HG03558 (cell line): ENCODE results near the gene MACF1.
"Not testable (repeated sequence)": the region's sequence is repeated elsewhere in the genome, so short reads cannot be mapped to it uniquely, and the experiment has no call there.

Source experiments
- ATAC-seq: cut with Tn5 transposase; IDR thresholded peaks from one replicate; pipeline ENCODE4 v1.9.1; 2021; ENCODE audit warnings: moderate number of reproducible peaks; ENCODE audit not compliant: unreplicated experiment; ENCODE audit errors: extremely low read depth

MACF1 gene

GRCh38 chr1:39435597-39435996, 231.1 kb downstream of the MACF1 start:
- no peak for ATAC-seq

GRCh38 chr1:39436842-39437241, 232.3 kb downstream of the MACF1 start:
- no peak for ATAC-seq

GRCh38 chr1:39438042-39438441, 233.5 kb downstream of the MACF1 start:
- ATAC-seq: no peak

GRCh38 chr1:39440856-39441255, 236.4 kb downstream of the MACF1 start:
- no peak for ATAC-seq

GRCh38 chr1:39441797-39442196, 237.3 kb downstream of the MACF1 start:
- no peak for ATAC-seq

- ATAC-seq: no peak
Observed at GRCh38 chr1:39445573-39445972, 241.1 kb downstream of the MACF1 start.

GRCh38 chr1:39446986-39447567, 242.6 kb downstream of the MACF1 start:
- ATAC-seq: no peak

- not testable (repeated sequence) for ATAC-seq
Observed at GRCh38 chr1:39450041-39450440, 245.5 kb downstream of the MACF1 start.

GRCh38 chr1:39450956-39451606, 246.6 kb downstream of the MACF1 start:
- ATAC-seq: no peak

GRCh38 chr1:39452081-39452480, 247.6 kb downstream of the MACF1 start:
- no peak for ATAC-seq

- no peak for ATAC-seq
Observed at GRCh38 chr1:39452540-39452939, 248.0 kb downstream of the MACF1 start.

GRCh38 chr1:39453603-39454002, 249.1 kb downstream of the MACF1 start:
- ATAC-seq: no peak

- no peak for ATAC-seq
Observed at GRCh38 chr1:39458991-39459390, 254.5 kb downstream of the MACF1 start.

GRCh38 chr1:39462074-39462473, 257.6 kb downstream of the MACF1 start:
- ATAC-seq: no peak

GRCh38 chr1:39466413-39467107, 262.1 kb downstream of the MACF1 start:
- no peak for ATAC-seq

- ATAC-seq: not testable (repeated sequence)
Observed at GRCh38 chr1:39467108-39467720, 262.7 kb downstream of the MACF1 start.

GRCh38 chr1:39469150-39469549, 264.7 kb downstream of the MACF1 start:
- no peak for ATAC-seq

GRCh38 chr1:39470040-39470439, 265.5 kb downstream of the MACF1 start:
- ATAC-seq: no peak

- ATAC-seq: no peak
Observed at GRCh38 chr1:39472826-39473225, 268.3 kb downstream of the MACF1 start.

GRCh38 chr1:39473324-39473723, 268.8 kb downstream of the MACF1 start:
- no peak for ATAC-seq

- ATAC-seq: no peak
Observed at GRCh38 chr1:39474810-39475209, 270.3 kb downstream of the MACF1 start.
